SHP77 treated with DMSO at 0.1 percent for 48 hours (cell line): Measurements from ENCODE around the gene ARMH2.
"Not testable (repeated sequence)": the region's sequence is repeated elsewhere in the genome, so short reads cannot be mapped to it uniquely, and the experiment has no call there.

ENCODE experiments used
- DNase-seq: peaks from one replicate; lab custom pipeline; 2025; lab: John Stamatoyannopoulos, UW

The ARMH2 gene

GRCh38 chr6:24818346-24818745 is 19.6 kb upstream of the ARMH2 start:
- DNase-seq = no peak

DNA sequence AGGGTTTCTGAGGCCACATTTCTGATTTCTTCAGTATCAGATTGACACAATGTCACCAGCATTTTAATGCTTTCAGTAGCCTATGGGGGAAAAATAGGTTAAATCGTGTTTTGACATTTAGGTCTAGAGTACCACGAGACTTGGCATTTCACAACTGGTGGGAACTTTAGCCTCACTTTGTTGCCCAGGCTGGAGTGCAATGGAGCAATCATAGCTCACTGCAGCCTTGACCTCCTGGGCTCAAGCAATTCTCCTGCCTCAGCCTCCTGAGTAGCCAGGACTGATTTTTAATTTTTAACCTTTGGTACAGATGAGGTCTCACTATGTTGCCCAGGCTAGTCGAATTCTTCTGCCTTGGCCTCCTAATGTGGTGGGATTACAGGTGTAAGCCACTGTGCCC is 11.0 kb upstream of the ARMH2 start:
- DNase-seq = no peak

- no peak for DNase-seq
Observed at GRCh38 chr6:24807584-24807983, 8.9 kb upstream of the ARMH2 start.

GRCh38 chr6:24802271-24803059 is 3.7 kb upstream of the ARMH2 start:
- DNase-seq = no peak

- DNase-seq = no peak
Observed at GRCh38 chr6:24799541-24799915, 811 bp upstream of the ARMH2 start.

DNA sequence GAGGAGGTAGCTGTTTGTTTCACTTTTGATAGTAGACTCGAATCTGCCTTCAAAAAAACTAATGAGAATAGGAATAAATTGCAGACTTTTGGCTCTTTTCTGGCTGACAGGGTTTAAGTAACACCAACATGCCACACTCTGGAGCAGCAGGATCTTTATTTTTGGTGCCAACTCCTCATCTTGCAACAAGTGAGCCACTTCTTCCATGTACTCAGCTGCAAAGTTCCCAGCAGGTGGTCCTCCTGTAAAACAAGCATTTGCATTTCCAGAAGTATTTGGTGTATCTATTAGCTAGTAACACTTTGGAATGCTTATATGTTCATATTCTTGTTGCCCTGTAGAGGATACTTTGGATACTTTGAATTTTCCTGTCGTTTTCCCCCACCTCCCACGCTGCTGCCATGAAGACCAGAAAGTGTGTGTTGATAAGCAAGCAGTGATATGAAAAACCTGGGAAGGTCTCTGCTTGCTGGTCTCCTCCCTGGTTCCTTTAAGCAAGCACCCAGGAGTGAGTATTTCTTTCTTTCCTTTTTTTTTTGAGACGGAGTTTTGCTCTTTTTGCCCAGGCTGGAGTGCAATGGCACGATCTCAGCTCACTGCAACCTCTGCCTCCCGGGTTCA is 1.0 kb downstream of the ARMH2 start:
- DNase-seq = no peak

- DNase-seq = no peak
Observed at GRCh38 chr6:24796616-24797290, 2.0 kb downstream of the ARMH2 start.

- DNase-seq = no peak
Observed at GRCh38 chr6:24795106-24795505, 3.6 kb downstream of the ARMH2 start.

DNA sequence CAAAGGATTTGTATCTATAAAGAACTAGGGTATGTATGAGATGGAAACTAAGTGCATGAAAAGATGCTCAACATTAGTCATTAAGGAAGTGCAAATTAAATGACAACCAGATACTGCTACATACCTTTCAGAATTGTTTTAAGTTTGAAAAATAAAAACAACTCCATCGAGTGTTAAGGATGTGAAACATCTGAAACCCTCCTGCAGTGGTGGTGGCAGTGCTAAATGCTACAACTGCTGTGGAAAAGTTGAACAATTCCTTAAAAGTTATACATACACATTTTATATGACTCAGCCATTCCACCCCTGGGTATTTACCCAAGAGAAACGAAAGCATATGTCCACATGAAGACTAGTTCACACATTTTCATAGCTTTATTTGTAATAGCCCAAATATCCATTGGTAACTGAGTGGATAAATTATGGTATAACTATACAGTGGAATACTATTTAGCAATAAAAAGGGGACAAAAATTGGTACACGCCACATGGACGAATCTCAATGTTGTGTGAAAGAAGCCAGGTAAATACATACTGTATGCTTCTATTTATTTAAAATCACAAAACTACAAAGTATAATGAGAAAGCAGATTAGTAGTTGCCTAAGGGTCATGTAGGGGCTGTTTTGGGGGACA is 10.6 kb downstream of the ARMH2 start:
- no peak for DNase-seq

GRCh38 chr6:24780206-24780605 is 18.5 kb downstream of the ARMH2 start:
- DNase-seq = no peak

DNA sequence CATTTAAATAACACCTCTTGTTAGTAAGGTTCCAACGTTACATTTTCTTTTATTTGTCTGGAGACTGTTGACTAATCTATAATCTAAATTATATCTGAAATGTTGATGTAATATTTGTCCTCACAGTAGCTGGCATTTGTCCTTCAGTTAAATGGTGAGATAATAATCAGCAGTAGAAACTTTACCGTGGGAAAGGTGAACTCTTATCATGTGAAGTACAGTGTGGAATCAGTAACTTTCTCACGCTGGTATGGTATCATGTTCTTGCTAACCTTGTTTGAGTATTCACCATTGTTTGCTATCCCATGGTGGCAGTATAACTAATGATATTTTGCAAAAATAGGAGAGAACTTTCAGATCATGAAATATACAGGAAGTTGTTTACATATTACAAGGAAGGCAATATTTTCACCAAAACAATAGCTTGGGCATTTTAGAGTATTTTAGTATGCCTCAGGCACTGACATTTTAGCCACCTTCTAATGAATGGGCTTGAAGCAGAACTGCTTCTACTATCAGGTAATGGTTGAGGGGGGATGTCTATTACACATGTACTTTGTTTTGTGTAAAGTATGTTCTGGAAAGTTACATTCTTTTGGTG is 19.2 kb downstream of the ARMH2 start:
- DNase-seq = no peak

DNA sequence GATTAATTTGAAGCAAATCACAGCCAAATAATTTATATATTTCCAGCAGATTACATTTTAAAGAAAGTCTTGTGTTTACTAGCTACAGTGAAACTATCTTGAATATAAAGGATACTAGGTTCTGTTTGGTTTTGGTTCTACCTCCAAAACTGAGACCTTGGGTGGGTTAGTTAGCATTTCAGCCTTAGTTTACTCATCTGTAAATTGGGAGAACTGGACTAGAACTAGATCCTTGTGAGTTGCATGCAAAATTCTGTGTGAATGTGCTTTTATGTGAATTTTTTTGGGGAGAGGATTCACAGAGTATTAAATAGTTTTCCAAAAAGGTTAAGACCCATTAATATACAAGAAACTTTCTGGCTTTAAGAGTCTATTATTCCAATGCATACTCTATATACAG is 19.8 kb downstream of the ARMH2 start:
- DNase-seq = no peak

GRCh38 chr6:24778121-24778520 is 20.6 kb downstream of the ARMH2 start:
- no peak for DNase-seq

DNA sequence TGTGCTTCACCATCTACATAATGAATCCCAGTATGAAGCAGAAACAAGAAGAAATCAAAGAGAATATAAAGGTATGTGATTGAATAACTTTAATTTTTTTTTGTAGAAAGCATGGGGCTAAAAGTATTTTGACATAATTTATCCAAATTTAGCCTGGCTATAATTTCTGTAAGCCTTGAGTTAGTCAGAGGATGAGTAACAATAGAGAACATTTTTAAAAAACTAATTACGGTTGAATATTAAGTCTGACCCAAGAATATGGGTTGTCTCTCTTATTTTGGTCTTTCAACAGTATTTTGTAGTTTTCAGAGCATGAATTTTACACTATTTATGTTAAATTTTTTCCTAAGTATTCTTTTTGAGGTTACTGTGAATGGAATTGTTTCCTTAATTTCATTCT is 21.5 kb downstream of the ARMH2 start:
- DNase-seq = no peak

DNA sequence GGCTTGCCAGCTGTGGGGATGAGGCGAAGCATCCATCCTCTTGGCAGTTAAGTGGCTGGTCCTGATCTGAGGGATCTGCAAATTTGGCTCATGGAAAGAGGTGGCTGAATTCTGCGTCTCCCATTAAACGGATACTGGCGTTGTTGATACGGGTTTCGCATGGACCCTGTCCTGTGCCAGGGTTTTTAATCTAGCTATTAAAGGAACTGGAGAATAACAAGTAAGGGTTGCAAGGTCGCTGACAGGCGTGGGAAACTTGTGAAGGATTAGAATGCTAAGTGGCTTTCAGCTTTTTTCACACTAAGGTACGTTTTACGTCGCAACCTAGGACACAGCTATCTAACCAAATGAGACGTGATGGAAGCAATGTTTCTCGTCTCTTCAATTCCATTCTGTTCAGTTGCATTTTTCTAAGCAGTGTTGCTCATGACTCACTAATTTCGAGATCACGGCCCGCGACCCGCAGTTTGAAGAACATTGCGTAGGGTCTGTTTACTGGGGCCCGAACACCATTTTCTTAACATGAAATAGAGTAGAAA is 23.1 kb downstream of the ARMH2 start:
- no peak for DNase-seq

GRCh38 chr6:24774696-24775519 is 23.8 kb downstream of the ARMH2 start, which contains the start of gene GMNN:
GMNN (plus strand) TSS chr6:24774937; CDS start chr6:24777247, 2,310 bp downstream.
- DNase-seq = peak; percentile 85

- DNase-seq = no peak
Observed at GRCh38 chr6:24768361-24768760, 30.4 kb downstream of the ARMH2 start.

- DNase-seq = no peak
Observed at GRCh38 chr6:24766680-24767462, 31.8 kb downstream of the ARMH2 start.

DNA sequence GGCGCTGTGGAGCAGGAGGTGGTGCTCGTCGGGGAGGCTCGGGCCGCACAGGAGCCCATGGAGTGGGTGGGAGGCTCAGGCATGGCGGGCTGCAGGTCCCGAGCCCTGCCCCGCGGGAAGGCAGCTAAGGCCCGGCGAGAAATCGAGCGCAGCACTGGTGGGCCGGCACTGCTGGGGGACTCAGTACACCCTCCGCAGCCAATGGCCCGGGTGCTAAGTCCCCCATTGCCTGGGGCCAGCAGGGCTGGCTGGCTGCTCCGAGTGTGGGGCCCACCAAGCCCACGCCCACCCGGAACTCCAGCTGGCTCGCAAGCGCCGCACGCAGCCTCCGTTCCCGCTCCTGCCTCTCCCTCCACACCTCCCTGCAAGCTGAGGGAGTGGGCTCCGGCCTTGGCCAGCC is 32.7 kb downstream of the ARMH2 start:
- DNase-seq = not testable (repeated sequence)
